ENCODE measurements around the gene CCNY.

The CCNY gene

DNA sequence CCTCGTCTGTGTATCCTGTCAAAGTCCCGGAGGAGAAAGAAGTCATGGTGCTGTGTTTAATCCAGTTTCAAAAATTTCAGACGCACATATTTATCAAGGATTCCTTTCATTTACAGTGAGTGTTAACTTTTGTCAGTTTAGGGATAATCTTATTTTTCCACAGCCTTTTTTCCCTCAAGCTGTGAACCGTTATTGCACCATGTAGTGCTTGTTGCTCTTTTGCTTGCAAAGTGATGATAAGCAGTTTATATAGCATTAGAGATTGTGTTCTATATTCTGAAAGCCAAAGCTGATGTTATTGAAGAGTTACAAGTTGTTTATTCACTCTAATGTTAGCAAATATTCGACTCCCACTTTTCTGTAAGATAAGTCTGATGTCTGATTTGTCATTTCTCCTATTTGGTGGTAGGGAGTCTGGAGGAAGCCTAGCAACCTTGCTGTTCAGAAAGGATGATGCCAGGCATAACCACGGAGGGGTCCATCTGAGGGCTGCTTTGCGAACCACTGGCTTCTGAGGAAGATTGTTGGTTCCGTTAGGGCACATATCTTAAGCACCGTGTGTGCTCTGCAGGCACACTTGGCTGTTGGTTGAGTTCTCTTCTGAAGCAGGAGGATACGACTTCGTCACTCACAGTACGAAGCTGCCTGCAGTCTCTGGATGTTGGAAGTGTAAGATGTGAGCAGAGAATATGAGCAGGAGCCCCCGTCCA, 11.7 kb downstream of the CCNY start:
- TF ChIP-seq, protein P1, sequence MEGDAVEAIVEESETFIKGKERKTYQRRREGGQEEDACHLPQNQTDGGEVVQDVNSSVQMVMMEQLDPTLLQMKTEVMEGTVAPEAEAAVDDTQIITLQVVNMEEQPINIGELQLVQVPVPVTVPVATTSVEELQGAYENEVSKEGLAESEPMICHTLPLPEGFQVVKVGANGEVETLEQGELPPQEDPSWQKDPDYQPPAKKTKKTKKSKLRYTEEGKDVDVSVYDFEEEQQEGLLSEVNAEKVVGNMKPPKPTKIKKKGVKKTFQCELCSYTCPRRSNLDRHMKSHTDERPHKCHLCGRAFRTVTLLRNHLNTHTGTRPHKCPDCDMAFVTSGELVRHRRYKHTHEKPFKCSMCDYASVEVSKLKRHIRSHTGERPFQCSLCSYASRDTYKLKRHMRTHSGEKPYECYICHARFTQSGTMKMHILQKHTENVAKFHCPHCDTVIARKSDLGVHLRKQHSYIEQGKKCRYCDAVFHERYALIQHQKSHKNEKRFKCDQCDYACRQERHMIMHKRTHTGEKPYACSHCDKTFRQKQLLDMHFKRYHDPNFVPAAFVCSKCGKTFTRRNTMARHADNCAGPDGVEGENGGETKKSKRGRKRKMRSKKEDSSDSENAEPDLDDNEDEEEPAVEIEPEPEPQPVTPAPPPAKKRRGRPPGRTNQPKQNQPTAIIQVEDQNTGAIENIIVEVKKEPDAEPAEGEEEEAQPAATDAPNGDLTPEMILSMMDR (IDR thresholded peaks at IDR 0.05; ENCODE audit: low read depth, low read length), result no peak
- in situ Hi-C loops (cut with HindIII; ENCODE audit: low sequenced_read_pairs), result no loop called here
- H3K4me3 ChIP-seq (ENCODE audit: low read depth, low read length), result no peak overlapping the region
- no peak for DNase-seq (ENCODE audit: low read depth, low spot score)

DNA sequence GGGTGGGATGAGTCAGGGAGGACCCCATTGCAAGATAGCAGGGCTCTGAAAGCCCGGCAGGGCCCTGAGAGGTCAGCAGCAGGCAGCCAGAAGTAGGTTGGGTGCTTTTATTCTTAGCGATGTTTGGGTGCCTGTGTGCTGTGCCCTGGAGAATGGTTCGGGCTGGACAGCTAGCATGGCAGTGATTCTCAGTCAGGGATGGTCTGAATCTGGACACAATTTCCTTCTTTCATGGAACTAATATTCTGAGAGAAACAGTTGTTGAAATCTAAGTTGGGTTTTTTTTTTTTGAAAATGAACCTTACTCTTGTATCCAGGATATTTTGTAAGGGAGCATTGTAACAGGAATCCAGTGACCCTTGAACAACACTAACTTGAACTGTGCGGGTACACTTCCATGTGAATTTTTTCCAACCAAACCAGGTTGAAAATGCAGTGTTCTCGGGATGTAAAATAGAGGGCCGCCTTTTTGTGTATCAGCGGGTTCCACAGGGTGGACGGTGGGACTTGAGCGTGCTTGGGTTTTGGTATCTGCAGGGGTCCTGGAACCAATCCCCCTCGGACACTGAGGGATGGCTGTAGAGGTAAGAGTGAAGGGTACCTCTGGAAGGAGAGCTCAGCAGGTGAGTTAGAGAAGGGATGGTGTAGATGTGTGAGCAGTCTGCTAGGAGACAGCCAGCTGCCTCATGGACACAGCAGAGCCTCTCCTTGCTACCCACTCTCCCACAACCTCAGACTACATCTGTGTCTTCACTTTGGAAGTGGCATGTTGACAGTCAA, 12.5 kb downstream of the CCNY start:
- no peak for DNase-seq (ENCODE audit: low read depth, low spot score)
- TF ChIP-seq, protein P1 (IDR thresholded peaks at IDR 0.05; ENCODE audit: low read depth, low read length), result no peak
- in situ Hi-C loops (cut with HindIII; ENCODE audit: low sequenced_read_pairs), result no loop called here
- no peak overlapping the region for H3K4me3 ChIP-seq (ENCODE audit: low read depth, low read length)

DNA sequence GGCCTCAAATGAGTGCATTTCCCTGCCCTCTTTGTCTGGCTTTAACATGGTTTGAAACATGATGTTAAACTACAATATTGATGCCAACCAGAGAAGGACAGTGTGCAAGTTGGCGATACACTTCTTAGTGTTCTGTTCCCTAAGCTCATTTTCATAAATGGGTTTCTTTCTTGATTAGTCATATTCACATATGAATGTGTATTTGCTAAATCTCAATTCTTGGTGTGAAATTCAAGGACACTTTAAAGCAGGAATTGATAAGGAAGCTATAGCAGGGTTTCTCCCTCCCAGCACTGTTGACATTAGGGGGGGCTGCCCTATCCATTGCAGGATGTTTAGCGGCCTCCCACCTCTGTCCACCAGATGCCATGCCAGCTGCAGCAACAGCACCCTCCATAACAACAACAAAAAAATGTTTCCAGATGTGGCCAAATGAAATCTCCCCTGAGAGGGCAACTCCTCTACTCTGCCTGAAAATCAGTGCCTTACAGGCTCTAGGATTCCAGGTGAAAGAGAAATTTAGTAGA, 13.1 kb downstream of the CCNY start:
- TF ChIP-seq, protein P1 (IDR thresholded peaks at IDR 0.05; ENCODE audit: low read depth, low read length), result no peak
- DNase-seq (ENCODE audit: low read depth, low spot score), result no peak
- in situ Hi-C loops (cut with HindIII; ENCODE audit: low sequenced_read_pairs), result no loop called here
- H3K4me3 ChIP-seq (ENCODE audit: low read depth, low read length), result no peak overlapping the region

DNA sequence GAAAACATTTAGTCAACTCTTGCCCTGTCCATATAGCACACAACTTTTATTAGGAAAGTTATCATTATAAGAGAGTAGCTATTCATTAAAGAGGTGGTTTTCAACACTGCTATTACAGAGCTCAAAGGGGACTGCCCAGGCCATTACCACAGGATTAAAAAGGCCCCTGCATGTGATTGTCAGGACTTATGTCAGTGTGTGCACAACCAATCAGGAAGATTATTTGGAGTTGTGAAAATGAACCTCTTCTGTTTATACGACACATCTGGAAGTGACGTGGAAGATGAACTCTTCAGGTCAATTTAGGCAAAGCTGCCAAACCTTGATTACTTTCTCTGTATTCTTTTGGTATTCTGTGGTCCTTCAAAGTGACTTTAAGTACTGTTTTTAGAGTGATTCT, 14.7 kb downstream of the CCNY start:
- TF ChIP-seq, protein P1 (IDR thresholded peaks at IDR 0.05; ENCODE audit: low read depth, low read length), result no peak
- in situ Hi-C loops (cut with HindIII; ENCODE audit: low sequenced_read_pairs), result no loop called here
- H3K4me3 ChIP-seq (ENCODE audit: low read depth, low read length), result no peak overlapping the region
- DNase-seq (ENCODE audit: low read depth, low spot score), result no peak

DNA sequence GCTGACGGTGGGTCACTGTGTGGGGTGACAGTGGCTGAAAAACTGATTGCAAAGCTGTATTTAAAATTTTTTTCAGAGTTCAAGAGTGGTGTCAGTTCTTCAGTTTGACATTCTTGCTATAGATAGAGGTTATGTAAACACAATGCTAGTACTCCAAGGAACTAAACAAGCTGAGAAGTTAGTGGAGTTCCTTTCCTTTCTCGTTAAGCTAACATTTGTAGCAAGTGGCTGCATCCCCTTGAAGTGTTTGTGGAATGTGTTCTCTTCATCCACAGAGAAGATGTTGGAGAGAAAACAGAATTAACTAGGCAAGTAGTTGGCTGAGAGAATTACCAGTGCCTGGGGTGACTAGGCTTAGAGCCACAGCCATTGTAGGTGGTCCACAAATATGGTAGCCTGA, 15.8 kb downstream of the CCNY start:
- in situ Hi-C loops (cut with HindIII; ENCODE audit: low sequenced_read_pairs), result no loop called here
- TF ChIP-seq, protein P1 (IDR thresholded peaks at IDR 0.05; ENCODE audit: low read depth, low read length), result no peak
- DNase-seq (ENCODE audit: low read depth, low spot score), result no peak
- H3K4me3 ChIP-seq (ENCODE audit: low read depth, low read length), result no peak overlapping the region

DNA sequence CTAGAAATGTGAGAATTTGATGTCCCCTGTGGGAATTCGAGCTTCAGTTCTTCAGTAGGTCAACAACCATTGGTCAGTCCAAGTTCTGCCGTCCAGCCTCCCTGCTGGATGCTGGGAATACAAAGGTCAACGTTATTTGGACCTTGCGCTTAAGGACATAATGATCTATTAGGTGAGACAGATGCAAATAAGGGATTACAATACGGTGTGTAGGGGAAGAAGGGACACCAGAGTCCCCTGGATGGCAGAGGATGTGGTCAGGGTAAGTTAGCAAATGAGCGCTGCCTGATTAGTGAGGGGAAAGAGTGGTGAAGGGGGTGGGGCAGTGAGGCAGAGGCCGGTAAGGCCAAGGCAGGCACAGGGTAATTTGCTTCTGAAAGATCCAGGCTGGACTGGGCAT, 16.2 kb downstream of the CCNY start:
- in situ Hi-C loops (cut with HindIII; ENCODE audit: low sequenced_read_pairs), result no loop called here
- TF ChIP-seq, protein P1 (IDR thresholded peaks at IDR 0.05; ENCODE audit: low read depth, low read length), result no peak
- no peak for DNase-seq (ENCODE audit: low read depth, low spot score)
- no peak overlapping the region for H3K4me3 ChIP-seq (ENCODE audit: low read depth, low read length)

Data from astrocyte of the spinal cord (primary cell).